GM21825 (cell line): ENCODE results near the gene TBK1.
"Not testable (repeated sequence)": the region's sequence is repeated elsewhere in the genome, so short reads cannot be mapped to it uniquely, and the experiment has no call there.

Experiments
- ATAC-seq: cut with Tn5 transposase; IDR thresholded peaks from one replicate; pipeline ENCODE4 v1.9.1; 2021; ENCODE audit warnings: mild to moderate bottlenecking, moderate library complexity; ENCODE audit not compliant: unreplicated experiment

The TBK1 gene

GRCh38 chr12:64494998-64495729, 43.2 kb downstream of the TBK1 start:
- ATAC-seq = no peak

DNA sequence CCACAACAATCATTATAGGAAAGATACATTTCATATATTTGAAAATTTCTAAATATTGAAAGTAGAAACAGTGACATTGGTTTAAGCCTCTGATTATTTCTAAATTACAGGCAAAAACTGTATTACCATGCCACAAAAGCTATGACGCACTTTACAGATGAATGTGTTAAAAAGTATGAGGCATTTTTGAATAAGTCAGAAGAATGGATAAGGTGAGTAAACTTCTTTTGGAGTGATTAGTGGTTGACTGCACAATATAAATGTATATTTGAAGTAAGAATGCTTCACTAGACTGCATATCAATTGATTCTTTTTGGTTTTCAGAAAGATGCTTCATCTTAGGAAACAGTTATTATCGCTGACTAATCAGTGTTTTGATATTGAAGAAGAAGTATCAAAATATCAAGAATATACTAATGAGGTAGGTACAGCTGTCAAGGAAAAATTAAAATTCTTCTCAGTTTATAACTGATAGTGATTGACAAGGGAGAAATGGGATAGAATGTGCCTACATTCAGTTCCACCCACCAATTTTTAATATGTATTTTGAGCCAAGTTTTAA, 45.0 kb downstream of the TBK1 start:
- ATAC-seq = no peak

DNA sequence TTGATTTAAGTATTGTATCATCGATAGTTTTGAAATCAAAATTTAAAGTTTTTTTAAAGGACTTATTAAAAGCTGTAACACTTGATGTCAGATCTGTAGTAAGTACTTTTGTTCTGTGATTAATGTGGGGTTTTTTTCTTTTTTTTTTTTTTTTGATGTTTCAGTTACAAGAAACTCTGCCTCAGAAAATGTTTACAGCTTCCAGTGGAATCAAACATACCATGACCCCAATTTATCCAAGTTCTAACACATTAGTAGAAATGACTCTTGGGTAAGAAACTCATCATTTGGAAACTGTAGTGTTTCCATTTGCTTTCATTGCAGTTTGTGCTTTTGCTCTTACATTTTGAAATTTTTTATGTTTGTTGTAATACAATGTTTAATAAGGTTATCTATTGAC, 45.6 kb downstream of the TBK1 start:
- no peak for ATAC-seq

GRCh38 chr12:64497903-64498302, 46.0 kb downstream of the TBK1 start:
- ATAC-seq = no peak

DNA sequence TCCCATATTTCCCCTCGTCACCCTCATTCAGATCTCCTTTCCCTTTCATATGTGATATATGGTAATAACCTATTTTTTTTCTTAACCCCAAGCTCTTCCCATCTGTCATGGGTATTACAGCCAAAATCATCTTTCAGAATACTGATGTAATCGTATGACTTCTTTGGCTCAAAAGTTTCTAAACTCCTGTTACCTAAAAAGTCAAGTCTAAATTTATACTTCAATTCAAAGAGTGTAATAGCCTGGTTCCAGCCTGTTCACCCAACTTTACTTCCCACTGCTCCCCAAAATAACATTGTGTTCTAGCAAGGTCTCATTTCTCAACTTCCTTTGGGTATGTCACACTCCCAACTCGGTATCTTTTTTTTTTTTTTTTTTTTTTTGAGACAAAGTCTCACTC, 48.5 kb downstream of the TBK1 start:
- ATAC-seq = no peak

DNA sequence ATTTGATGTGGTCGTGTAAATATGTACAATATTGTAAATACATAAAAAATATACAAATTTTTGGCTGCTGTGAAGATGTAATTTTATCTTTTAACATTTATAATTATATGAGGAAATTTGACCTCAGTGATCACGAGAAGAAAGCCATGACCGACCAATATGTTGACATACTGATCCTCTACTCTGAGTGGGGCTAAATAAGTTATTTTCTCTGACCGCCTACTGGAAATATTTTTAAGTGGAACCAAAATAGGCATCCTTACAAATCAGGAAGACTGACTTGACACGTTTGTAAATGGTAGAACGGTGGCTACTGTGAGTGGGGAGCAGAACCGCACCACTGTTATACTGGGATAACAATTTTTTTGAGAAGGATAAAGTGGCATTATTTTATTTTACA, 49.6 kb downstream of the TBK1 start:
- ATAC-seq = no peak

GRCh38 chr12:64506955-64507354, 55.0 kb downstream of the TBK1 start:
- no peak for ATAC-seq

DNA sequence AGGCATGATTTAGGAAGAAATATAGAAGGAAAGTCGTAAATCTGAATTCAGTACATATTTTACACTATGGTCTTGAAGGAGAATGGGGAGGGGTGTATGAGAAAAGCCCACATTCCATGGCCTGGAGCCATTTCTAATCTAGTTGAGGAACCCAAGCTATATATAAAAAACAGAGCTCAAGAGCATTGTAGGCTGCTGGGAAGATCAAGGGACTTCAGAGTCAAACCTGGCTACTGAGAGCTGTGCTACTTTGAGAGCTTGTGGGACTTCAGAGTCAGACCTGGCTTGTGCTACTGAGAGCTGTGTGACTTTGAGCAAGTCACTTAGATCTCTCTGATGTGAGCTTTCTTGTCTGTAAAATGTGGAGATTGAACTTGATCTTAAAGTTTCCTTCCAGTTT, 58.7 kb downstream of the TBK1 start:
- no peak for ATAC-seq

DNA sequence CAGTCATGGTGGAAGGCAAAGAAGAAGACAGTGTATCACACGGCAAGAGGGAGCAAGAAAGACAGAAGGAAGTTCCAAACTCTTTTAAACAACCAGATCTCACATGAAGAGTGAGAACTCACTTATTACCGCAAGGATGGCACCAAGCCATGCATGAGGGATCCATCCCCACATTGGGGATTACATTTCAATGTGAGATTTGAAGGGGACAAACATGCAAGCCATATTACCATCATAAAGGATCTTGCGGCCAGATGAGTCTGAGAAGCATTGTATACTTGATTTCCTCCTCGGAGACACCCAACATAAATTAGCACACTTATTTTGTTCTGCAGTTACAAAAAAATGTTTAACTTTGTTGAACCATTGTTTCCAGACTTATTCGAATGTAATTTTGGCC, 66.5 kb downstream of the TBK1 start:
- ATAC-seq = no peak

GRCh38 chr12:64521833-64522232, 69.9 kb downstream of the TBK1 start:
- ATAC-seq = no peak

- no peak for ATAC-seq
These were observed 70.4 kb downstream of the TBK1 start for GRCh38 chr12:64522316-64522715.

DNA sequence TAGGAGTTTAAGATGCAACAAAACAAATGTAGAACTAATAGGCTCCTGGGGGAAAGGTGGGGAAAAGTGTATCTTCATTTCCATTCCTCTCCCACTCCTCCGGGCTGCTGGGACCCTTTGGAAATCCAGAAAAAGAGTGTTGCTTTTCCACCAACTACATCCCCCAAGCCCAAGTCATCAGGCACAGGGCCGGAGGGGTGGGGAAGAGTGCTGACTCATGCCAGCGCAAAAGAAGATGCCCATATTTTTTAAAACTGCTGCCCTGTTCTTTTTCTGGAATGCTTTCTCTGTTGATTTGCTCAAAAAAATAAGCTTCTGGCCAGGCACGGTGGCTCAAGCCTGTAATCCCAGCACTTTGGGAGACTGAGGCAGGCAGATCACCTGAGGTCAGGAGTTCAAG, 70.9 kb downstream of the TBK1 start:
- ATAC-seq = no peak

- ATAC-seq = not testable (repeated sequence)
These were observed 71.9 kb downstream of the TBK1 start for GRCh38 chr12:64523565-64524444.

DNA sequence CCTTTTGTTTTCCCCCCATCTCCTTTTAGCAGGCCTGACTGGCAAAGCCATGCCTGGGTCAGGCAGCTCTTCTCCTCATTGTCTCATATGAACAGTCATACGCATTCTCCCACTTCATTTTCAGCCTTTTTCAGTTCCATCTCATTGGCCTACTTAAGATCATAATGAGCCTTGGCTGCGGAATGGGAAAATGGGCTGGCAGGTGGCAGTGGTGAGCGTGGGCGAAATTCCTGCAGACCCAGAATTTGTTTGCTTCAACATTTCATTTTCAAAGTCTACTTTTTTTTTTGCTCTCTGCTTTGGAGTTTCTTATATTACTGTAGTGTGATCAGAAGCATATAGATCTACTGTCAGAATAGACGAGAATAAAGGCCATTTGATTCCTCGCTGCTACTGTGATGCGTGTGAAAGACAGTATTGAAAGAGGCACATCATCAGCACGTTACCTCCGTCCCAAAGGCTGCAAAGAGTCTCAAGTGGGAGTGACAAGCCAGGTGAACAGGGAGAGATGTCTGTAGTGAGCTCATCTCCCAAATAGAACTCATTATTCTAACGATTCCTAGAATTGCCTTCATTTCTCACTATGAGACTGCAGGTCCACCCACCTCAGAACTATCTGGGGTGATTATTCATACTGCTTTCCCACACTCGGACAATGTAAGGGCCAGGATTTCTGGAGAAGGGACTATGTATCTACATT, 73.7 kb downstream of the TBK1 start:
- no peak for ATAC-seq

- ATAC-seq = no peak
These were observed 74.9 kb downstream of the TBK1 start for GRCh38 chr12:64526859-64527258.

GRCh38 chr12:64528616-64529015, 76.7 kb downstream of the TBK1 start:
- no peak for ATAC-seq

DNA sequence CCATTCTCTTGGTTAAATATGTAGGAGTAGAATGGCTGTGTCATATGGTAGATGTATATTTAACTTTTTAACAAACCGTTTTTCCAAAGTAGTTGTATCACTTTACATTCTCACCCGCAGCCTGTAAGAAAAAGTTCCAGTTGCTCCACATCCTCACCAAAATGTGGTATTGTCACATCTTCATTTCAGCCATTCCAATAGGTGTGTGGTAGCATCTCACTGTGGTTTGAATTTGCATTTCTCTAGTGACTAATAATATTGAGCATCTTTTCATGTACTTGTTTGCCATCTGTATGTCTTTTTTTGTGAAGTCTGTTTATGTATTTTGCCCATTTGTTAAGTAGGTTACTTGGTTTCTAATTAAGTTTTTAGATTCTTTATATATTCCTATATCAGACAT, 78.6 kb downstream of the TBK1 start:
- ATAC-seq = no peak

DNA sequence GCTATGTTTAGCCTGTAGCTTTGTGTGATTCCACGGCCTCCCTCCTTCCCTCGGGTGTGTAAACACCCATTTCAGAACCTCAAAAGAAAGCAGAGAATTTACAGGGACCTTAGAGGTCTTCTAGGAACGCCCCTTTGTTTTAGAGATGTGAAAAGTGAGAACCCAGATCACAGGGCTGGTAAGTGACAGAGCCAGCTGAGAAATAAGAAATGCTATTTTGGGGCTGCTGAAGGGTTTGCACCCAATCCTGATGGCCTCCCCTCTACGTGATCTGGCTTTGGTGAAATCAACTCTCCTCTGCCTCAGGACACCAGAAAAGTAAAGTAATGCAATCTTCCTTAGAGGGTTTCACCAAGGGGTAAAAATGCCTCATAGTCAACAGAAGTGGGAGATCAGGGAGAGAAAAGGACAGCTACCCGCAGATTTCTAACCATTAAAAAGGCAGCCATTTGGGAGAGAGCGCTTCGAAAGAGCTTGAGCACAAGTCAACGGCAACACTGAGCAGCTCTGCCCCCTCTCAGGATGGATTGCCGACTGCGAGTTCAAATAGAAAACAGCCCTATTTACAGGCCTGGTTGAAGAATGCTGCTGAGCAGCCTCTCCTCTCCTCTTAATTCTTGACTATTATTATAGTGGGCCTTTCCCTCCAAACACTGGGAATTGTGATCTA, 79.9 kb downstream of the TBK1 start:
- no peak for ATAC-seq

- ATAC-seq = no peak
These were observed 80.9 kb downstream of the TBK1 start for GRCh38 chr12:64532734-64533351.

- no peak for ATAC-seq
These were observed 82.8 kb downstream of the TBK1 start for GRCh38 chr12:64534672-64535199.
